AG04449 (cell line): Measurements from ENCODE around the gene FBXW11.
"Not testable (repeated sequence)": the region's sequence is repeated elsewhere in the genome, so short reads cannot be mapped to it uniquely, and the experiment has no call there.

ENCODE experiments used
- CTCF ChIA-PET: fragments of 350-600 bp; formaldehyde crosslinking; extraction: SDS; loops from one replicate; lab custom pipeline; 2021; ENCODE audit warnings: antibody characterized with exemption; lab: Yijun Ruan, JAX
- POLR2A ChIA-PET: fragments of 400-600, 350-600 bp; formaldehyde crosslinking; extraction: SDS; loops from one replicate; lab custom pipeline; 2020; ENCODE audit warnings: antibody characterized with exemption, inconsistent platforms; lab: Yijun Ruan, JAX
- DNase-seq: peaks from one replicate; pipeline ENCODE4 v3.0.0-alpha.2; 2010; ENCODE audit warnings: low read depth, low spot score
- H3K4me3 ChIP-seq: 2 replicates; pipeline ENCODE4 v1.5.1; 2011; ENCODE audit warnings: low read depth, mild to moderate bottlenecking, control low read depth, low read length
- TF ChIP-seq, protein P1 (sequence below): IDR thresholded peaks from one replicate; pipeline ENCODE4 v1.5.1; 2011; ENCODE audit warnings: mild to moderate bottlenecking, moderate library complexity, low read length, control low read depth, inconsistent platforms; ENCODE audit not compliant: insufficient read depth; ENCODE audit errors: missing control alignments

FBXW11 gene

GRCh38 chr5:171931163-171931562 is 75.3 kb downstream of the FBXW11 start:
- TF ChIP-seq, protein P1, sequence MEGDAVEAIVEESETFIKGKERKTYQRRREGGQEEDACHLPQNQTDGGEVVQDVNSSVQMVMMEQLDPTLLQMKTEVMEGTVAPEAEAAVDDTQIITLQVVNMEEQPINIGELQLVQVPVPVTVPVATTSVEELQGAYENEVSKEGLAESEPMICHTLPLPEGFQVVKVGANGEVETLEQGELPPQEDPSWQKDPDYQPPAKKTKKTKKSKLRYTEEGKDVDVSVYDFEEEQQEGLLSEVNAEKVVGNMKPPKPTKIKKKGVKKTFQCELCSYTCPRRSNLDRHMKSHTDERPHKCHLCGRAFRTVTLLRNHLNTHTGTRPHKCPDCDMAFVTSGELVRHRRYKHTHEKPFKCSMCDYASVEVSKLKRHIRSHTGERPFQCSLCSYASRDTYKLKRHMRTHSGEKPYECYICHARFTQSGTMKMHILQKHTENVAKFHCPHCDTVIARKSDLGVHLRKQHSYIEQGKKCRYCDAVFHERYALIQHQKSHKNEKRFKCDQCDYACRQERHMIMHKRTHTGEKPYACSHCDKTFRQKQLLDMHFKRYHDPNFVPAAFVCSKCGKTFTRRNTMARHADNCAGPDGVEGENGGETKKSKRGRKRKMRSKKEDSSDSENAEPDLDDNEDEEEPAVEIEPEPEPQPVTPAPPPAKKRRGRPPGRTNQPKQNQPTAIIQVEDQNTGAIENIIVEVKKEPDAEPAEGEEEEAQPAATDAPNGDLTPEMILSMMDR = no peak
- POLR2A ChIA-PET = no interaction called here
- H3K4me3 ChIP-seq = no peak overlapping the region
- CTCF ChIA-PET = interaction anchor here (1.2 to 1.5 kb wide), 3 partner anchors 56 to 110 kb away, joined by 3 read pairs; no protein-coding TSS in a partner anchor
- no peak for DNase-seq

DNA sequence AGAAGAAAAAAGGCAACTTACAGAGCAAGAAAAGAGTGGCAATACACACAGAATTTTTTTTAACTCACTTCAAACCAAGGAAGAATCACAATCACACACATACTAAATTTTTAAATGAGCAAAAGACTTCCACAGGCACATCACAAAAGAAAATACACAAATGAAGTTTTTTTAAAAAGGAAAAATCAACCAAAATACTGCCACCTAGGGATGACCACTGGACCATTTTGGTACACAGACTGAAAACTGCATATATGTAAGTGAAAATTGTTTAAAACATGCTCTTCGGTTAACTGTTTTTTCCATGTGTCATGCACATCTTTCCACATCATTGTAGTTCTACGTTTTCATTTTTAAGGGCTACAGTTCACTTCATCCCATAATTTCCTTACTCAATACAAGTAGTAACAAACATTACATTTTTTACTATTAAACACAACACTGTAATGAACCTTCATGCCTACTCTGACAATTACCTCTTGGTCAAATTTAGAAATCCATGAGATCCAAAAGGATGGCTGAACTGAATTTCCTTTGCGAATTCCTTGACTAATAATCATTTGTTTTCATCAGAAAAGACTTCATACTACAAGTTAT is 79.0 kb downstream of the FBXW11 start:
- H3K4me3 ChIP-seq = no peak overlapping the region
- TF ChIP-seq, protein P1 = peak; percentile 22
- CTCF ChIA-PET = interaction anchor here (0.8 to 1.2 kb wide), 6 partner anchors 9 to 509 kb away, joined by 3 to 7 read pairs (median 4); partner anchors contain the start of gene FGF18
- POLR2A ChIA-PET = no interaction called here
- no peak for DNase-seq

DNA sequence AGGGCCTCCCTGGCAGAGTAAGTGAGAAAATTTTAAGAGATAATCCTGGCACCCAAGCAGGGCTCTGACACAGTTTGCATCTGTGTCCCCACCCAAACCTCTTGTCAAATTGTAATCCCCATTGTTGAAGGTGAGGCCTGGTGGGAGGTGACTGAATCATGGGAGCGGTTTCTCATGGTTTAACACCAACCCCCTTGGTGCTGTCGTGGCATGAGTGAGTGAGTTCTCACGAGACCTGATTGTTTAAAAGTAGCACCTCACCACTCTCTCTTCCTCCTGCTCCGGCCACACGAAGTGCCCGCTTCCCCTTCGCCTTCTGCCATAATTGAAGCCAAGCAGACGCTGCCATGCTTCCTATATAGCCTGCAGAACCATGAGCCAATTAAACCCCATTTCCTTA is 80.1 kb downstream of the FBXW11 start:
- TF ChIP-seq, protein P1 = no peak
- DNase-seq = no peak
- ChIA-PET POLR2A (no interaction called here), CTCF (interaction anchor here (0.5 to 1.2 kb wide), 8 partner anchors 8 to 508 kb away, joined by 3 to 7 read pairs (median 3); partner anchors contain the start of gene FGF18)
- no peak overlapping the region for H3K4me3 ChIP-seq

DNA sequence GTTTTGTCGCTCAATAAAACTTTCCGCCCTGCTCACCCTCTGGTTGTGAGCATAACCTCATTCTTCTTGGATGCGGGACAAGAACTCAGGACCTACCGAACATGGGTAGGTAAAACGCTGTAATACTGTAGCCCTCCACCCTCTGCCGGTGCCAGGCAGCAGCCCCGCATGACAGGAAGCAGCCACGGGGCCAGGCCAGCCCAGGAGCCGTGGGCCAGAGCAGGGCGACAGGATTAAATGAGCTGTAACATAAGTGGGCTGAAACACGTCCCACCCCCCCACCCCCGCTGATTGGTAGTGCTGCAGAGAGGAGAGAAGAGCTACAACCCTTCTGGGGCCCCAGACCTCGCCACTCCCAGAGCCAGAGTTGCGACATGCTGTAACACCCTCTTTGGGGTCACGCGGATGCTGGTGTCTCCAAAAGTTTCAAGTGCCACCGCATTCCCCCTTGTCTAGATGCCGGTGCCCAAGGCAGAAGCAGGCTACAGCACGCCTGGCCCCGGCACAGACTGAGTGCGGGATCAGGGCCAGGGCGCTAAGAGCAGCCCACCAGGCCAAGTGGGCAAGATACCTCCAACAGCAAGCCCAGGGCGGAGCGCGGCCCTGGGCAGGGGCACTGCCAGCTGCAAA is 81.8 kb downstream of the FBXW11 start:
- TF ChIP-seq, protein P1 = no peak
- CTCF ChIA-PET = interaction anchor here (1.2 to 5.6 kb wide), 2 partner anchors 13 to 80 kb away, joined by 4 to 40 read pairs; no protein-coding TSS in a partner anchor
- no peak for DNase-seq
- POLR2A ChIA-PET = no interaction called here
- no peak overlapping the region for H3K4me3 ChIP-seq

DNA sequence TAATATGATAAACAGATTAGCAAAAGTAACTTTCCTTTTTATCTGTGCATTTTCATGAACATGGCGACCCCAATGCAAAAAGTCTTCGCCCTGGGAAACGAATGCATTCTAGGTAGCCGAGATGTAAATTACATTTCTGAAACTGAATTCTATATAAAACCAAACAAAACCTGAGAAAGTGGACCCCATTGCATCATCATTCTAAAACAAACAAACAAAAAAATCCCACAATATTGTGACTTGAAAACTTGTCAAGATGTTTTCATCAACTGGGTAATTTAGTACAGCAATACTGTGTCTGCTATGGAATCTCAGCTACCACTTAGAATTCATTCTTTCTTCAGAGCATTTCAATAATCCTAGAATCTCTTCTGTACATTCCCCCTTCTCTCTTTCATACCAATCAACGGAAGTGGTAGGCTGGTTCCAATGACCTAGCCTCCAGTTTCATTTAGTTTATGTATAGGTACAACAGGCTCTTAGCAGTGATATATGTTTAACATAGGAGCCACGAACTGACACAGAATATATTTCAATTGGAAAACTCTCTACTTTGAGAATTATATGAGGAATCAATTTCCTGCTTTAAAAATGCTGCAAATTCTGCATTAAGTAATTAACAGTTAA is 85.6 kb downstream of the FBXW11 start:
- DNase-seq = no peak
- TF ChIP-seq, protein P1 = no peak
- POLR2A ChIA-PET = no interaction called here
- CTCF ChIA-PET = interaction anchor here (0.7 to 5.6 kb wide), 5 partner anchors 9 to 122 kb away, joined by 3 to 40 read pairs (median 4); no protein-coding TSS in a partner anchor
- H3K4me3 ChIP-seq = no peak overlapping the region

GRCh38 chr5:171915700-171916099 is 90.7 kb downstream of the FBXW11 start:
- DNase-seq = not testable (repeated sequence)

More at GRCh38 chr5:171915700-171916099, 90.7 kb downstream of the FBXW11 start:
- CTCF ChIA-PET = interaction anchor here (0.6 to 1.2 kb wide), 2 partner anchors 106 to 140 kb away, joined by 3 read pairs; no protein-coding TSS in a partner anchor
- POLR2A ChIA-PET, H3K4me3 ChIP-seq: not testable (repeated sequence)
